Measurements from ENCODE around the gene ETF1. TPM values are rescaled to one million over a fixed set of nuclear protein-coding genes. Genes with fewer than 3 reads are reported as not detected.
A peak's percentile ranks its signal among the peaks of the same experiment; 100 is the strongest.

Gene ETF1
- polyA plus RNA-seq (2012; ENCODE audit: insufficient read length, low read depth) = 98.9 TPM

- TF ChIP-seq FOXP2 (optimal IDR thresholded peaks at IDR 0.05; ENCODE audit: borderline replicate concordance, extremely low read depth, extremely low read length, insufficient read depth) (peak; percentile 86), POLR2AphosphoS5 (IDR thresholded peaks at IDR 0.05; ENCODE audit: low read depth, low read length) (peak; percentile 74), TAF1 (IDR thresholded peaks at IDR 0.05; ENCODE audit: borderline replicate concordance, insufficient read depth, low read length) (peak; percentile 73; the same call in 1 of the 2 replicates), SIN3A (IDR thresholded peaks at IDR 0.05; ENCODE audit: borderline replicate concordance, insufficient read depth, low read length) (peak; percentile 67; the same call in 1 of the 2 replicates), REST (IDR thresholded peaks at IDR 0.05; ENCODE audit: insufficient read depth in 1 of 2, low read depth in 2 of 2, low read length in 2 of 2) (peak in 1 of 2 experiments; percentile 45; a peak in 1 of 4 replicates)
Measured at GRCh38 chr5:138542956-138543729, at the start of gene ETF1. Gene ETF1 (minus strand): TSS chr5:138543236. CDS start chr5:138542918, 318 bp downstream.

- no peak for TF ChIP-seq POLR2AphosphoS5 (IDR thresholded peaks at IDR 0.05; ENCODE audit: low read depth, low read length)
- TF ChIP-seq REST (IDR thresholded peaks at IDR 0.05; ENCODE audit: insufficient read depth in 1 of 2, low read depth in 2 of 2, low read length in 2 of 2) = no peak
- TF ChIP-seq TAF1 (IDR thresholded peaks at IDR 0.05; ENCODE audit: borderline replicate concordance, insufficient read depth, low read length) = no peak
- TF ChIP-seq SIN3A (IDR thresholded peaks at IDR 0.05; ENCODE audit: borderline replicate concordance, insufficient read depth, low read length) = no peak
- TF ChIP-seq FOXP2 (optimal IDR thresholded peaks at IDR 0.05; ENCODE audit: borderline replicate concordance, extremely low read depth, extremely low read length, insufficient read depth) = no peak
Measured at GRCh38 chr5:138588013-138588788, 45.2 kb upstream of the ETF1 start.

- no peak for TF ChIP-seq TAF1 (IDR thresholded peaks at IDR 0.05; ENCODE audit: borderline replicate concordance, insufficient read depth, low read length)
Measured at GRCh38 chr5:138585157-138585556, 42.1 kb upstream of the ETF1 start.

- no peak for TF ChIP-seq TAF1 (IDR thresholded peaks at IDR 0.05; ENCODE audit: borderline replicate concordance, insufficient read depth, low read length)
Measured at GRCh38 chr5:138583984-138584637, 41.1 kb upstream of the ETF1 start.

- TF ChIP-seq FOXP2 (optimal IDR thresholded peaks at IDR 0.05; ENCODE audit: borderline replicate concordance, extremely low read depth, extremely low read length, insufficient read depth) (no peak), TAF1 (IDR thresholded peaks at IDR 0.05; ENCODE audit: borderline replicate concordance, insufficient read depth, low read length) (no peak), POLR2AphosphoS5 (IDR thresholded peaks at IDR 0.05; ENCODE audit: low read depth, low read length) (no peak), SIN3A (IDR thresholded peaks at IDR 0.05; ENCODE audit: borderline replicate concordance, insufficient read depth, low read length) (no peak), REST (IDR thresholded peaks at IDR 0.05; ENCODE audit: insufficient read depth in 1 of 2, low read depth in 2 of 2, low read length in 2 of 2) (no peak)
Measured at GRCh38 chr5:138582959-138583358, 39.9 kb upstream of the ETF1 start.
